ENCODE results near the gene FRS3. TPM values are rescaled to one million over a fixed set of nuclear protein-coding genes. Genes with fewer than 3 reads are reported as not detected.

FRS3 gene
- total RNA-seq, 2 donors from 2014 or later, result 2.6 to 3.4 TPM

- Histone ChIP-seq H3K27ac (peak overlapping the region; percentile 23 to 56), H3K9me3 (no peaks in the 10 kb centered on the region), H3K4me1 (peaks cover 0 to 98% of the 10 kb centered on the region in 2 donors), H3K27me3 (no peaks in the 10 kb centered on the region), H3K36me3 (no peaks in the 10 kb centered on the region), H3K4me3 (no peak overlapping the region)
- no peak for DNase-seq (ENCODE audit: low spot score)
- no peak for TF ChIP-seq CTCF (IDR thresholded peaks at IDR 0.05)
These were observed 59.5 kb downstream of the FRS3 start for GRCh38 chr6:41720262-41720620.

Other genes with a start within 250 kb of the FRS3 start
- 10 to 100 TPM in 1 of 2 donors, 1 to 10 TPM in 1; 9.3 to 20.2 TPM for gene FOXP4, start 233.5 kb downstream of the FRS3 start, total RNA-seq
- 10 to 100 TPM in 1 of 2 donors, 1 to 10 TPM in 1; 1.5 to 12.3 TPM for gene MDFI, start 141.4 kb downstream of the FRS3 start, total RNA-seq
- 10 to 100 TPM; 31.5 to 35.8 TPM for gene TFEB, start 44.3 kb downstream of the FRS3 start, total RNA-seq
- gene PGC, start 32.5 kb downstream of the FRS3 start, total RNA-seq, result not detected
- gene PRICKLE4, start 882 bp upstream of the FRS3 start, total RNA-seq, result 1 to 10 TPM; 4.3 to 5.6 TPM
- 100 to 1,000 TPM; 130 to 172 TPM for gene TOMM6, start 7.8 kb upstream of the FRS3 start, total RNA-seq
- 1 to 10 TPM; 1.3 to 1.7 TPM for gene USP49, start 115.5 kb upstream of the FRS3 start, total RNA-seq
- 1 to 10 TPM; 8.6 to 8.8 TPM for gene MED20, start 141.2 kb upstream of the FRS3 start, total RNA-seq
- gene BYSL, start 141.6 kb upstream of the FRS3 start, total RNA-seq, result 1 to 10 TPM; 3.0 to 7.6 TPM
- gene CCND3, start 161.9 kb upstream of the FRS3 start, total RNA-seq, result 100 to 1,000 TPM in 1 of 2 donors, 10 to 100 TPM in 1; 78.7 to 129 TPM

Measured in right atrium auricular region (tissue), 2 donors.